Mucosa of descending colon (tissue), 3 donors: ENCODE data around the gene SND1. TPM values are rescaled to one million over a fixed set of nuclear protein-coding genes. Genes with fewer than 3 reads are reported as not detected.

ENCODE experiments used
- ATAC-seq: fragments of 200-7000 bp; cut with Tn5 transposase; one replicate; pipeline ENCODE4 v1.9.1; 2020; ENCODE audit warnings: mild to moderate bottlenecking, moderate library complexity
- DNase-seq, 3 donors: peaks; one replicate each; pipeline ENCODE4 v3.0.0-alpha.2; 2020
- H3K36me3 ChIP-seq: fragments of 200-600 bp; one replicate; pipeline ENCODE4 v1.8.0; 2021; ENCODE audit warnings: low read depth, mild to moderate bottlenecking
- H3K4me1 ChIP-seq: fragments of 200-600 bp; one replicate; pipeline ENCODE4 v1.8.0; 2021; ENCODE audit warnings: low read depth, mild to moderate bottlenecking
- H3K4me3 ChIP-seq: fragments of 200-600 bp; one replicate; pipeline ENCODE4 v1.8.0; 2021; ENCODE audit warnings: mild to moderate bottlenecking
- H3K9me3 ChIP-seq: fragments of 200-600 bp; one replicate; pipeline ENCODE4 v1.8.0; 2021; ENCODE audit warnings: mild to moderate bottlenecking
- intact Hi-C, 2 donors: fragments of 100-400 bp; cut with DNase I in 1 of 2; cut with micrococcal nuclease in 1 of 2; formaldehyde crosslinking; loops; one replicate each; pipeline versions ENCODE4 v1.11.0 to v1.11.1; 2022; cut with DNase I, micrococcal nuclease
- total RNA-seq, 3 donors: library from RNA; stranded (reverse); fragmentation: NEBNext Ultra II Directional in 2 of 3; extraction: Animal tissue kit (Norgen Biotek cat#: 25700) in 2 of 3; gene quantifications; one replicate each; pipeline versions ENCODE4 v1.2.1 to v1.2.4, GENCODE V29; 2021 to 2023
- TF ChIP-seq, protein P1 (sequence below): fragments of 200-600 bp; IDR thresholded peaks from one replicate; pipeline ENCODE4 v1.8.0; 2022; ENCODE audit warnings: antibody characterized with exemption, mild to moderate bottlenecking
- donor health status: DM: no; HTN: no; CAD: no; lungs with moderate emphysema.
- donor health status: DM: no; HTN: no; CAD: no.
- donor health status: DM: no; HTN: yes; CAD: no.

The SND1 gene
- total RNA-seq, 3 donors from 2014 or later: 99.0 to 131 (median 106) TPM

DNA sequence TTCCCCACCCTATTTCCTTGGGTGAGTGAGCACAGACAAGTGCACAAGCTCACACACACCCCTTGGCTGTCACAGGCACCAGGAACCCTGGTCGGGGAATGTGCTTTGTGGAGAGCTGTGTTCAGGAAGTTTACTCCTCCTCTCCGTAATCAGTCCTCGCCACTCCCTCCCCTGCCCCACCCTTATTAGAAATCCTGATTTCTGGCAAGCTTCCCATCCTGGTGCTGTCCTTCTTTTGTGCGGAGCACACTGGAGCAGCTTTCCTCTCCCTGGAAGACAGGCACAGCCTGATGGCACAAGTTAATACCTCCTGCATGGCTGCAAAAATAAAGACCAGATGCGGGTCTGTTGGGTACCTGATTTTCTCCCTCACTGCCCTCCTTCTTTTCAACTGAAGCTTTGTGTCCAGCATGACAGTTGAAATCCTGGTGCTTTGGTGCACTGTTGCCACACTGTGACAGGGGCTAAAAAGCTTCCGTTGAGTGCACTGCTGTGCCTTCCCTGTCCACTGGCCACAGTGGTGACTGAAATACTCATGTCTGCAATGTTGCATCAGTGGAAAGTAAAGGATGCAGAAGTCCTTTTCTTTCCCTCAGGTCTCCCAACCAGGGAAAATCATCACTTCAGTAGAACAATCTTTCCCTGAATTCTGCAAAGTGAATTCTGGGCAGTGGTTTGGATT is 324.2 kb downstream of the SND1 start:
- intact Hi-C loops: no loop called here
- H3K4me3 ChIP-seq: no peak overlapping the region
- peak; percentile 92 for ATAC-seq

DNA sequence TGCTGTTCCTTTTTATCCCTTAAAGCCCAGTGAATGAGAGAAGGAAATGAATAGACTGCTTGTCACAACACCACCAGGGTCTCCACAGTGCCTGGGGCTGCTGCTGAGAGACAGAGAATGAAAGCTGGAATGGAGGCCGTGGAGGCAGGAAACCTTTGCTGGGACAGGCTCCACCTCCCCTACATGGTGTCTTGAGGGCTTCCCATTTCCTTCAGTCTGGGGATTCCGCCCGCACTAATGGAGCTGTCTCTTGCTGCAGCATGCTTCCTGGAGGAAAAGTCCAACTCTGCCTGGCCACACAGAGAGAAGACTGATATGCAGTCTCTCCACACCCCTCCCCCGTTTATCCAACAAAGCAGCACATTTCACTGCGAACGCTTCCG is 324.7 kb downstream of the SND1 start:
- intact Hi-C loops: no loop called here
- TF ChIP-seq, protein P1, sequence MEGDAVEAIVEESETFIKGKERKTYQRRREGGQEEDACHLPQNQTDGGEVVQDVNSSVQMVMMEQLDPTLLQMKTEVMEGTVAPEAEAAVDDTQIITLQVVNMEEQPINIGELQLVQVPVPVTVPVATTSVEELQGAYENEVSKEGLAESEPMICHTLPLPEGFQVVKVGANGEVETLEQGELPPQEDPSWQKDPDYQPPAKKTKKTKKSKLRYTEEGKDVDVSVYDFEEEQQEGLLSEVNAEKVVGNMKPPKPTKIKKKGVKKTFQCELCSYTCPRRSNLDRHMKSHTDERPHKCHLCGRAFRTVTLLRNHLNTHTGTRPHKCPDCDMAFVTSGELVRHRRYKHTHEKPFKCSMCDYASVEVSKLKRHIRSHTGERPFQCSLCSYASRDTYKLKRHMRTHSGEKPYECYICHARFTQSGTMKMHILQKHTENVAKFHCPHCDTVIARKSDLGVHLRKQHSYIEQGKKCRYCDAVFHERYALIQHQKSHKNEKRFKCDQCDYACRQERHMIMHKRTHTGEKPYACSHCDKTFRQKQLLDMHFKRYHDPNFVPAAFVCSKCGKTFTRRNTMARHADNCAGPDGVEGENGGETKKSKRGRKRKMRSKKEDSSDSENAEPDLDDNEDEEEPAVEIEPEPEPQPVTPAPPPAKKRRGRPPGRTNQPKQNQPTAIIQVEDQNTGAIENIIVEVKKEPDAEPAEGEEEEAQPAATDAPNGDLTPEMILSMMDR: no peak
- ATAC-seq (no peak), DNase-seq (no peak)
- Histone ChIP-seq H3K9me3 (peaks cover 11% of the 10 kb centered on the region), H3K4me3 (no peak overlapping the region), H3K36me3 (no peaks in the 10 kb centered on the region), H3K4me1 (no peaks in the 10 kb centered on the region)

More for the DNA sequence above, 324.2 kb downstream of the SND1 start:
- H3K36me3 ChIP-seq: no peaks in the 10 kb centered on the region
- DNase-seq: no peak
- peaks cover 11% of the 10 kb centered on the region for H3K9me3 ChIP-seq
- no peaks in the 10 kb centered on the region for H3K4me1 ChIP-seq
- TF ChIP-seq, protein P1: no peak

DNA sequence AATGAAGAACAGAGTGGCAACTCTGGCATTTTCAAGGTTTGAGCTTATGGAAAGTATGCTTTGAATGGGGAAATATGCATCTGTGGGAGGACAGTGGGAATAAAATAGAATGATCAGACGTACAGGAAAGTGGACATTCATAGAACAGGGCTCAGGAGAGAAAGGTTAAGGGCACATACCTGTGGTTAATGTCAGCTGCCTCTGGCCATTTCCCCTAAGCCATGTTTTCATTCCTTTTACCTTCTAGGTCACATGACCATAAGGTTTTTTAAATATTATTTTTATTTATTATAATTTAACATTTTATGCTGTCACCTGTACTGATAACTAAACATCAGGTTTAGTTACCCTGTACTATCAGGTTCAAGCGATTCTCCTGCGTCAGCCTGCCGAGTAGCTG is 326.4 kb downstream of the SND1 start:
- TF ChIP-seq, protein P1: no peak
- intact Hi-C loops: no loop called here

DNA sequence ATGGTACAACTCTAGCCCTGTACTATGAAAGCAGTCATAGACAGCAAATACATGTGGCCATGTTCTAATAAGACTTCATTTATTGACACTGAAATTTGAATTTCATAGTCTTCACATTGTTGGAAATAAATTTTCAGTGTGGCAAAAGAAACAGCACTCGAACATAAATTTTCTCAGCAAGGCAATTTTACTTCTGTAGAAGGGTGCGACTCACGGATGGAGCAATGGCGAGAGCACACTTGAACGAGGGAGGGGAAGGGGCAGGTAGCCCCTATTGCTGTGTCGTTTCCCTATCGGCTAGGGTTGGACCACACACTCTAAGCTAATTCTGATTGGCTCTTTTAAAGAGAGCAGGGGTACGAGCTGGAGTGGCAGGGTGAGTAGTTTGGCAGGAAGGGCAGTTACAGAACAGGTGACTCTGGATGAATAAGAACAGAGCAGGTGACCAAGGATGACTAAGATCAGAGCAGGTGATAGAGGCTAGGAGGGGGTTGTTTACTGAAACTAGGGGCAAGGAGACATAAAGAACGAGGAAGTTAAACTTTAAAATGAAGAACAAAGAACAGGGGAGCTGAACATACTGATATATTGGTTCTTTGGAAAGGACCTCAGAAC is 327.2 kb downstream of the SND1 start:
- DNase-seq: no peak
- Histone ChIP-seq H3K4me1 (no peaks in the 10 kb centered on the region), H3K9me3 (peaks cover 11% of the 10 kb centered on the region), H3K36me3 (no peaks in the 10 kb centered on the region), H3K4me3 (no peak overlapping the region)
- TF ChIP-seq, protein P1: no peak
- intact Hi-C loops: no loop called here
- ATAC-seq: no peak

More for the DNA sequence above, 326.4 kb downstream of the SND1 start:
- no peaks in the 10 kb centered on the region for H3K36me3 ChIP-seq
- ATAC-seq (no peak), DNase-seq (no peak)
- no peaks in the 10 kb centered on the region for H3K4me1 ChIP-seq
- no peak overlapping the region for H3K4me3 ChIP-seq
- peaks cover 11% of the 10 kb centered on the region for H3K9me3 ChIP-seq

DNA sequence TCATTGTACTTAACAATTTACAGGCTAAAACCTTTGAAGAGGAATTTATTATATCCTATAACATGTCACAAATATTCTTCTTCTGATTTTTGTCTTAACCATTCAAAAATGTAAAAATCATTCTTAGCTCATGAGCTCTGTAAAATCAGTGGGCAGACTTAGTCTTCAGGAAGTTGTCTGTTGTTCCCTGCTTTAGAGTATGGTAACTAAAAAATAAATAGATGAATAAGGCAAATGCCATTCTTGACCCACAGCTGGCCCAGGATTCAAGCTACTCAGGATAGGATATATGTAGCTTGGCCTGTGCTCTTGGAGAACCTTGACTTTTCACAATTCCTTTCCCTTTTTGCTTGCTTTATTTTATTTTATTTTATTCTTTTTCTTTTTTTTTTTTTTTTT is 327.7 kb downstream of the SND1 start:
- H3K36me3 ChIP-seq: no peaks in the 10 kb centered on the region
- H3K4me3 ChIP-seq: no peak overlapping the region
- H3K4me1 ChIP-seq: no peaks in the 10 kb centered on the region
- TF ChIP-seq, protein P1: no peak
- no peak for DNase-seq
- intact Hi-C loops: no loop called here
- peaks cover 11% of the 10 kb centered on the region for H3K9me3 ChIP-seq
- no peak for ATAC-seq
